Measurements from ENCODE around the gene CALD1.

CALD1 gene

DNA sequence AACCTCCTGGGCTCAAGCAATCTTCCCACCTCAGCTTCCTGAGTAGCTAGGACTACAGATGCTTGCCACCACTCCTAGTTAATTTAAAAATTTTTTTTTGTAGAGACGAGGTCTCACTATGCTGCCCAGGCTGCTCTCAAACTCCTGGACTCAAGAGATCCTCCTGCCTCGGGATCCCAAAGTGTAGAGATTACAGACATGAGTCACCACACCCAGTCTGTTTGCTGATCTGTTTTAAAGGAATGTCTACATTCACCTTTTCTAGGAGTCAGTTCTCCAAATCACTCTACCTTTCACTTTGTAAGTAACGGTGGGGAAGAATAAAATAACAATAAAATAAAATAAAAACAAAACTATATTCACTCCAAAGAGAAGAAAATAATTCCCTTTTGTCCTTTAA lies 120.3 kb downstream of the CALD1 start:
- DNase-seq, result no peak

DNA sequence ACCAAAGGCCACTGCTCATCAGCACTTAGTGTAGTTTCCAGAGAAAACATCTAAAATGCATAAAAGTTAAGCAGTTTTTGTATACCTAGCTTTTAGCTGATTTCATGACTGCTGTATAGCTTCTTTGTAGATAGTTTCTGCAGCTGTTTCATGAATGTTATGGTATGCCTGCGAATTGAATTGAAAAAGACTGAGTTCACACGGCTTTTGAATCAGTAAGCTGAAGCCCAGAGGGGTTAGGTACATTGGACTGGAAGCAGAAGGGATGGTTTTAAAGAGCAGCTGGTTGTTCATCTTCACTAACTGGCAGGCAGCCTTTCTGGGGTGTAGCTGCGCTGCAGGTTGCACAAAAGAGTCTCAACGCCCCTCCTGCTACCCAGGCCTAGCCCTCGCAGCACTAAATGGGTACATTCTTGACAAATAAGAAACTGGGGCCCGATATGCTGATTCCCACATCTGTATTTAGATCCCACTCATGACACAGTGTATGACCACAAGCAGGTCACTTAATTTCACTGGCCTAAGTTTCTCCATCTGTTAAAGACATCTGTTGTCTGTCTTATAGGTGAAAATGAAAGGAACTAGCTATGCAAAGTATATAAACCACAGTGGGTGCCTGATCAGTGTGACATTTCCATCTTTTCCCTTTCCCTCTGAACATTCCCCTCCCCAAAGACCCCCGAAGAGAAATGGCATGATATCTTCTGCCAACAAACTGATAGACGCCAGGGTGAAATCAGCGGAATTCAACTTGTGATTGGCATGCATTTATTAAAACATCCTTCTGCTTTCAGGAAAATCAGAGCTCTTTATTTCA lies 120.9 kb downstream of the CALD1 start:
- no peak for DNase-seq

GRCh38 chr7:134901389-134902020 lies 122.1 kb downstream of the CALD1 start:
- DNase-seq, result no peak

DNA sequence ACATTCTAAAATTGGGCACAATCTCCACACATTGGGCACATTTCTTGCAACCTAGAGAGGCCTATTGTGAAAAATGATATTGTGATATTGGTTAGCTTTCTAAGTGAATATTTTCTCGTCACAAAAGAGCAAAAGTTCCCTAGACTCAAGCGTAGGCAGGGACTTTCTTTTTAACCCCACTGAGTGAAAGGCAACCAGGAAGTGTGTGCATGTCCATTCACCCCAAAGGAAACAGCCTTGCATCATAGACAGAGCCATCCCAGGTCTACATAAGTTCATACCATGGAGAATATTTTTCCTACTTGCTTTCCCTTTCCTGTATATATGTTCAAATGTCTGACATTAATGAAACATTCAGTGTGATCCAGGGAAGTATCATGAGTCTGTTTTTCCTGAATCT lies 122.6 kb downstream of the CALD1 start:
- no peak for DNase-seq

DNA sequence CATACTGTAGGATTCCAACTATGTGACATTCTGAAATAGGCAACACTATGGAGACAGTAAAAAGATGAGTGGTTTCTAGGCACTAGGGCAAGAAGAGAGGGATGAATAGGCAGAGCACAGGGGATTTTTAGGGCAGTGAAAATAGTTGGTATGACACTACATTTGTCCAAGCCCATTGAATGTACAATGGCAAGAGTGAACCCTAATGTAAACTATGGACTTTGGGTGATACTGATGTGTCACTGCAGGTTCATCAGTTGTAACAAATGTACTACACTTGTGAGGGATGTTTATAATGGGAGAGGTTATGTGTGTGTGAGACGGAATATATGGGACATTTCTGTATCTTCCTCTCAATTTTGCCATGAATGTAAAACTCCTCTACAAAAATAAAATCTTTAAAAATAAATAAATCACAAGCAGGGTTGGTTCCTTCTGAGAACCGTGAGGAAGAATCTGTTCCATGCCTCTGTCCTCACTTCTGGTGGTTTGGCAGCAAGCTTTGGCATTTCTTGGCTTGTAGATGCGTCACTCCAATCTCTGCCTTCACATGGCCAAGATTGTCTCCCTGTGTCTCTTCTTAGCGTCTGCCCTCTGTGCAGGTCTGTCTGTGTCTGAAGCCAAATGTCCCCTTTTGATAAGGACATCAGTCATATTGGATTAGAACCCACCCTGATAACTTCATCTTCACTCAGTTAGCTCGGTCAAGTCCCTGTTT lies 123.8 kb downstream of the CALD1 start:
- no peak for DNase-seq

DNA sequence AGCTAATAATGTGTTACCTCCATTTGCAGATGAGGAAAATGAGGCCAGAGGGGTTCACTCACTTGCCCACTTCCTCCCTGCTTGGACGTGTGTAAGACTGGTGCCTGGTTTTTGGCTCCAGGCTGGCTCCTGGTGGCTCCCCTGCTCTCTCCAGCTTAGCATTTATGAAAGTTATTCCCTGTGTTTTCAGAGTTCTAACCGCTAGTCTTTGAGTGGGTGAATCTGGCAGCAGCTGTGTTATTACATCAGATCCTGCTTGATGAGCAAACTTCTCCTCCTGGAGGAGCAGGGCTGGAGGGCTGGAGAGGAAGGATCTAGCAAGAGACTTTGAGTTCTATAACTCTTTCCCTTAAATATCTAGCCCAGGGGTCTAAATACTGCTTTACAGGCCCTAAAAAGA lies 125.9 kb downstream of the CALD1 start:
- peak; percentile 85 for DNase-seq

GRCh38 chr7:134907000-134907399 lies 127.6 kb downstream of the CALD1 start:
- DNase-seq, result no peak

- peak; percentile 53 for DNase-seq
Observed at GRCh38 chr7:134907639-134908038, 128.2 kb downstream of the CALD1 start.

- DNase-seq, result no peak
Observed at GRCh38 chr7:134908289-134908688, 128.9 kb downstream of the CALD1 start.

- no peak for DNase-seq
Observed at GRCh38 chr7:134910214-134910890, 130.9 kb downstream of the CALD1 start.

- DNase-seq, result no peak
Observed at GRCh38 chr7:134910968-134911367, 131.5 kb downstream of the CALD1 start.

DNA sequence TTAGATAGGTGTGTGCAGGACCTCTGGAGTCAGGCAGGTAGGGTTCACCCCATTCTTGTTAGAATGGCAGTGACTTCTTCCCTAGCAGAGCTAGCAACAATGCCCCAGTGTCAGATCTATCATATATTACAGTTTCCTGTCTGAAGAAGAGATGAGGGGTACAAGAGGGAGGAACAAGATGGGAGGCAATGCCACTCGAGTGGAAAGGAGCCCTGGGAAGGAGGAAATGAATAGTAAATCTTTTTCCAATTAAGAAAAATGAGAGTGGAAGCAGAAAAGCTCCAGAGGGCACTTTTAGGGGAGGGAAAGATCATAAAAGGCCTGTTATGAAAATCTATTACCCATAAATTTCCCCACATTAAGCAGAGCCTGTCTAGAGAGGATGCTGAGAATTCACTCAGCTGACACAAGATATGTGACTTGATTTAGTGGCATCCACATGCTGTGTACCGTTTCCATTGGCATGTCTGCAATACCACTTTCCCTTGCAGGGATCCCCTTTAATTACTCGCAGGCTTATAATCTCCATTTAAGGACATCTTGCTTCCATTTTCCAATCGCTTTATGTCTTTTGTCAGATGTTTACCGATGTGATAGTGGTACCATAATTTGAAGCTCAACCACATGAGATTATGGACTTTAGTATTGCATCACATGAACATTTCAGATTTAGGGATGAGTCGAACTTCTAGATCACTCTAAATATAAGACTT lies 136.9 kb downstream of the CALD1 start:
- DNase-seq, result no peak

DNA sequence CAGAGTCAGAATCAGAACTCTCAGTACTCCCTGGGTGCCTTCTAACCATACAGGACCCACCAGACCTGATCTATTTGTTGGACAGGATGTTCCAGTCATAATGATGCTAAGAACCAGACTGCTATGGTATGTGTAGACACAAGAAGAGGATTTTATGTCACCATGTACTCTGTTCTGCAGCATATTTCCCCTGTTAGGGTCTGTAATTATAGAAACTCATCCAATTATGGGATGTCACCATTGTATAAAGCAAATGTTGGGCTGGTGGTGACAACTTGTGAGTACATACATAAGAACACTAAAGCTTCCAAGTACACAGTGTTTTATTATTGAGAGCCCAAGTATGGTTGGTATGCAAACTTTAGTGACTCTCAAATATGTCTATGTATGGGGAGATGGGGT lies 139.8 kb downstream of the CALD1 start:
- DNase-seq, result no peak

DNA sequence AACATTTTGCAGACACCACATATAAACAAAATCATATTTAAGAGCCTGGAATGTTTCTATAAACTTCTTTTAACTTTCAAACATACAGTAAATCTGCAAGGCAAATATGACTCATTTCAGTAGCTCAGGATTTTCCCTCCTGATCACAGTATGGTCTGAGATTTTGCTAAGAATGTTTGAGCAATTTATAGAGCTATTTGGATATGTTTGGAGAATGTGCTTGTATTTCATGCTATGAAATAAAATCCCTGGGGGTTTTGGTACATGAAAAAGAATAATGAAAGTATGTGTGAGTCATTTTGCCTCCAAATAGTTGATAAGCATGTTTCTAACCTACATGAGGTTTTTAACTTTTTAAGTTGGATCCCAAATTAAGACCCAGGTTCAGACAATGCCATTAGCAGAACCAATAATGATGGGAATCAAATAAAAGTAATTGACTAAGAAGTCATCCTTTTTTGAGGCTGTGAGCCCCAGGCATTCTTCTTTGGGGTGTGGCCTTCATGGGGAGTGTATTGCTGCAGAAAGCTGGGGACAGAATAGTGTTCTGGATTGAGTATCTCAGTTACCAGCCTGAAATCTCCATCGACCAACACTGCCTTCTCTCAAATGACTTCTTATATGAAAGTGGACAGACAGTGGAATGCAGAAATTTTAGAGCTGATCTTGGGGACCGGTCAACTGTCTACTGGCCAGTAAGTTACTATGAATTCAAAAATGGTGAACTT lies 140.8 kb downstream of the CALD1 start:
- DNase-seq, result no peak

DNA sequence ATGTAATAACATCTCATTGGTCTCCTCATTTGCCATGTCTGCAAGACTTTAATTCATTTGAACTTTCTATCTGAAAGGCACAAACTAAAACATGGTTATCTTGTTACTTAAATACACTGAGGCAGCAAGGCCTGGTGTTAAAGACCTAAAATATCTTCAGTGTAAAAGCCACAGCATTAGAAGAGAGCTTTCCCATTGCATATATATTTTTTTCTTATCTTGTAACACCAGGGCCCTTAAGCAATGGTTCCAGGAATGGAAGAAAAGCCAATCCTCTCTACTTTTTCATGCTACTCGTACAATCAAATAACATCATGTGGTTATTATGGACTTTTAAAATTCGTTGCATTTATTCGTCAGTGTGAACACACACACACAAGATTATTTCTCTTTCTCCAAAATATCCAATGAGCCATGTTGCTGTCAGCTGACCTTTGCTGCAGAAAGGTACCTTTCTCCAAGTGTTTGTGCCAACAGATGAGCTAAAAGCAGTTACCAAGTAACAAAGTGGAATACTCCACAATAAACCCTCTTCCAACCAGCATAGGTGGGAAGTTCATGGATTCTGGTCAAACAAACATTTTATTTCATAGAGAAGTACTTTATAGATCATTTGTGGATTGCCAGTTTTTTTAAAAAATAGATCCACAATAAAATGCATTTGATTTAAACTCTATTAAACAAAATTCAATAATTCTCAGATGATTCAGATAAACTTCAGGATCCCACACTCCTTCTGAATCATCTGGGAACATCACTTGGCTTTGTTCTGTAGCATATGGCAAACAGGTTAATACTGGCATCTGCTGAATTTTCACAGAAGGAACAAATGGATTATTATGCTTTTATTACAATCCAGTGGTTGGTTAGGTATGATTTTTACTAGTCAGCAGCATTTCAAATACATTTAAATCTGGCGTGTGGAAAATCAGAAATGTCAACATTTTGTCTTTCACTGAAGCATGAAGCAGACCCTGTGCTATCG lies 143.6 kb downstream of the CALD1 start:
- DNase-seq, result no peak

DNA sequence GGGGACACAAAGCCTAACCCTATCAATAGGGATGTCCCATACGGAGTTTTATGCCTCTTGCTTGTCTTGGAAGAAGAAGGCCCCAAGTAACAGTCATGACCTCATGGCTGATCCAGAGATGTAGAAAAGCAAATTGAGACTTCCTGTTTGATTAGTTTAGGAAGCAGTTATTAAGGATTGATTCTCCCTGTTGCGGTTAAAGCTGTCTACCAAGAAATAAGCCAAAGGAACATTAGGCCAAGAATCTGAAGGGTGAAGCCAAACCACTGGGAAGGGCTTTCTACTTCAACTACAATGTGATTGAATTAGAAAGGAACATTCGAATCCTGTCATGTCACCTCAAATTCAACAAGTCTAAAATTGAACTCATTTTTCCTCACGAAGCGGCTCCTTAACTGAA lies 146.3 kb downstream of the CALD1 start:
- no peak for DNase-seq

- no peak for DNase-seq
Observed at GRCh38 chr7:134926396-134926795, 147.0 kb downstream of the CALD1 start.

- DNase-seq, result no peak
Observed at GRCh38 chr7:134927076-134927475, 147.6 kb downstream of the CALD1 start.

DNA sequence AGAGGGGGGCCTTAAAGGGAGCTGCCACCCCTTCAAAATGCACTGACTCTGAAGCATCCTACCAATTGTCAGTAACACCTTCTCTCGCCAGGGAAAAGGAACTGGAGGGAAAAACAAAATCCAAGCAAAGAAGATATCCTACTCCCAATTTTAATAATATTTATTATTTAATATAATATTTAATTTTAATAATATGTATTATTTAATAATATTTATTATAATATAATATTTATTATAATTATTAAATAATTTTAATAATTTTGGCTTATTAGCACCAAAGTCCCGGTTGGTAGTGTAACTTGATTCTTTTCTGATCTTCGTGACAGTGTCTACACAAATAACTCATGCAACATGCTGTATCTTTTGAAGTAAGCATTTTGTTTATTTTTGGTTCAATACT lies 148.3 kb downstream of the CALD1 start:
- DNase-seq, result no peak

DNA sequence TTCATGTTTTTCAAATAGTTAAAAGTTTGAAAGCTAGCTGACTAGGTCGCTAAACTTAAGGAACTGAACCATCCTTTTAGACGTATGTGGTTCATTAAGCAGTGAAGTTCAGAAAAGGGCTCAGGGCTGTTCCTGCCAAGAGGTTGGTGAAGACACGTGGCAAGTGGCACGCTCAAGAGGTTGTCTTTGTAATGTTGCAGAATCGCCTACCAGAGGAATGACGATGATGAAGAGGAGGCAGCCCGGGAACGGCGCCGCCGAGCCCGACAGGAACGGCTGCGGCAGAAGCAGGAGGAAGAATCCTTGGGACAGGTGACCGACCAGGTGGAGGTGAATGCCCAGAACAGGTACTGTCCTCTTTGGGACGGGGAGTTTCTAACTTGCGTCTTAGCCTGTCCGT lies 149.1 kb downstream of the CALD1 start:
- no peak for DNase-seq

GRCh38 chr7:134931487-134931886 lies 152.1 kb downstream of the CALD1 start:
- DNase-seq, result no peak

All from femur (tissue), 1 donor.